Suprapubic skin (tissue), 4 donors: ENCODE data around the gene ATAD3A.

Source experiments
- CTCF ChIP-seq, 2 donors: fragments of 200-600 bp in 1 of 2; fragments of 450-650 bp in 1 of 2; sonication (generic) in 1 of 2; IDR thresholded peaks; one replicate each; pipeline ENCODE4 v1.5.1; 2016 to 2019; ENCODE audit warnings: antibody characterized with exemption in 2 of 2, mild to moderate bottlenecking in 1 of 2, moderate library complexity in 1 of 2
- EP300 ChIP-seq: sonication (generic); formaldehyde crosslinking; IDR thresholded peaks from one replicate; pipeline ENCODE4 v1.6.1; 2017; ENCODE audit warnings: antibody characterized with exemption
- POLR2A ChIP-seq, 2 donors: fragments of 450-650 bp; IDR thresholded peaks; one replicate each; pipeline ENCODE4 v1.6.1; 2017; ENCODE audit warnings: antibody characterized with exemption in 2 of 2, mild to moderate bottlenecking in 2 of 2, moderate library complexity in 2 of 2
- POLR2AphosphoS5 ChIP-seq, 3 donors: sonication (generic); formaldehyde crosslinking; IDR thresholded peaks; one replicate each; pipeline ENCODE4 v1.6.1; 2017; ENCODE audit warnings: antibody characterized with exemption in 3 of 3

- TF ChIP-seq CTCF (IDR thresholded peaks at IDR 0.05), result no peak
- no peak for TF ChIP-seq EP300
- TF ChIP-seq POLR2A (IDR thresholded peaks at IDR 0.05), result no peak
- TF ChIP-seq POLR2AphosphoS5 (IDR thresholded peaks at IDR 0.05), result no peak
Measured at GRCh38 chr1:1541956-1542765, 30.2 kb downstream of the ATAD3A start.
